Stimulated activated CD4-positive, alpha-beta T cell treated with anti-CD3 and anti-CD28 coated beads, Interleukin-12 subunit alpha, Interleukin-12 subunit beta, amount 100 ng/mL, for 24 hours (primary cell): ENCODE data around the gene SPRED3.
A peak's percentile ranks its signal among the peaks of the same experiment; 100 is the strongest.

Experiments
- DNase-seq, 2 experiments: peaks; one replicate each; pipeline ENCODE4 v3.0.0-alpha.2; 2020; ENCODE audit warnings: low read depth in 2 of 2

SPRED3 gene

GRCh38 chr19:38417544-38418506 is 29.3 kb downstream of the SPRED3 start:
- DNase-seq: peak in 1 of 2 experiments; percentile 68

GRCh38 chr19:38420935-38421334 is 32.4 kb downstream of the SPRED3 start:
- DNase-seq: no peak

DNA sequence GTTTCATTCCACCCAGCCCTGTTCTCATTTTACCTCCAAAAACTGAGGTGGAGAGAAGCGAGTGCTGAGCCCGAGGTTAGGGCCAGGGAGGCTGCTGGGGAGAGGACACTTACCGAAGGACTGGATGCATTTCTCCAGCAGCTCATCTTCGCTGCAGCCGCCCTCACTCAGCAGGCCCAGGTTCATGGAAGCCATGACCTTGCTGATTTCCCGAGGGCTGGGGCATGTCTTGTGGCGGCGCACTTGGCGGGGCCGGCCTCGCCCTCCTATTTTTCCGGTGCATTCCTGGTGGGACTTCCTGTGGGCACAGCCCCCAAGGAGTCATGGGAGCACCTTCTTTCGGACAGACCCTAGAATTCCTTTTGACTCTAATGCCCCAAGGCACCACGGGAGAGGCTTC is 33.4 kb downstream of the SPRED3 start:
- DNase-seq: no peak

DNA sequence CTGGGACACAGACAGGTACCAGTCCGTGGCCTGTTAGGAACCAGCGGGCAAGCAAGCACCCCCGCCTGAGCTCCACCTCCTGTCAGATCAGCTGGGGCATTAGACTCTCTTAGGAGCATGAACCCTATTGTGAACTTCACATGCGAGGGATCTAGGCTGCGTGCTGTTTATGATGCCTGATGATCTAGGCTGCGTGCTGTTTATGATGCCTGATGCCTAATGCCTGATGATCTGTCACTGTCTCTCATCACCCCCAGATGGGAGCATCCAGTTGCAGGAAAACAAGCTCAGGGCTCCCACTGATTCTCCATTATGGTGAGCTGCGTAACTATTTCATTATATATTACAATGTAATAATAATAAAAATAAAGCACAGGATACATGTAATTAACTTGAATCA is 33.9 kb downstream of the SPRED3 start:
- DNase-seq: no peak

DNA sequence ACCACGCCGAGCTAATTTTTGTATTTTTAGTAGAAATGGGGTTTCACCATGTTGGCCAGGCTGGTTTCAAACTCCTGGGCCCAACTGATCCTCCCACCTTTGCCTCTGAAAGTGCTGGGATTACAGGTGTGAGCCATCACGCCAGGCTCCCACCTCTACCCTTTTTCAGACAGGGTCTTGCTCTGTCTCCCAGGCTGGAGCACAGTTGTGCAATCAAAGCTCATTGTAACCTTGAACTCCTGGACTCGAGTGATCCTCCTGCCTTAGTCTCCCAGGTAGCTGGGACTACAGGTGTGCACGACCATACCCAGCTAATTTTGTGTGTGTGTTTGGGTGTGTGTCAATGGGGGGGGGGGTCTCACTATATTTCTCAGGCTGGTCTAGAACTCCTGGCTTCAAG is 35.8 kb downstream of the SPRED3 start:
- DNase-seq: no peak

- no peak for DNase-seq
These were observed 36.8 kb downstream of the SPRED3 start for GRCh38 chr19:38425222-38425809.

- peak in 1 of 2 experiments; percentile 41 for DNase-seq
These were observed 37.4 kb downstream of the SPRED3 start, which contains the start of gene RASGRP4 for GRCh38 chr19:38425810-38426466. Gene RASGRP4, minus strand, starts transcription at chr19:38426219. Its CDS starts 128 bp downstream, at chr19:38426091.

GRCh38 chr19:38427035-38427677 is 38.7 kb downstream of the SPRED3 start:
- DNase-seq: peak in 1 of 2 experiments; percentile 60

DNA sequence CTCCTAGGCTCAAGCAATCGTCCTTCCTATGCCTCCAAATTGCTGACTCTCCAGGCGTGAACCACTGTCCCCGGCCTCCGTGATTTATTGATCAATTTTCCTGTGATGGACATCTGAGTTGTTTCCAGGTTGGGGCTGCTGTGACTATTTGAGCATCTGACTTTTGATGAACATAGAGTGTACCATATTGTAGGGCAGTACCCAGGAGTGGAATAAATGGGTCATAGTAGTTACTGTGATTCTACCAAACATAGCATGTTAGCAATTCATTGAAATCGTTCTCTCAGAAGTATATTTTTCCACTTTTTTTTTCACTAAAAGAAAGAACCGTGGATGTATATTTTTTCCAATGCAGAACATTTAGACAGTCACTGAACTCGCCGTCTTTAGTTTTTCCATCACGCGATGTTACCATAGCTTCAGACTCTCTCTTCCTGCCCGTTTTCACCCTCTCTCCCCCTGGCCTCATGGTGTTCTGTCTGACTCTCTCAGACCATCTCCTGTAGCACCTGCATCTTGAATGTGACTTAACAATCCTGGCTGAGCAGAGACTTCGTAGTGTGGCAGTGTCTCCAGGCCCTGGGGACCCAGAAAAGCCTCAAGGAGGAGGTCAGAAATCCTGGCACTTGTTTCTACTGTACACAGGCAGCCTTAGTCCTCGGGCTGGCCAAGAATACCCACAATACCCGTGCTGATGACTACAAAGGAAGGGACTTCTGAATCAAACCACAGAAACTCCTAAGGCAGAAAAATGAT is 40.7 kb downstream of the SPRED3 start:
- DNase-seq: peak in 1 of 2 experiments; percentile 40

DNA sequence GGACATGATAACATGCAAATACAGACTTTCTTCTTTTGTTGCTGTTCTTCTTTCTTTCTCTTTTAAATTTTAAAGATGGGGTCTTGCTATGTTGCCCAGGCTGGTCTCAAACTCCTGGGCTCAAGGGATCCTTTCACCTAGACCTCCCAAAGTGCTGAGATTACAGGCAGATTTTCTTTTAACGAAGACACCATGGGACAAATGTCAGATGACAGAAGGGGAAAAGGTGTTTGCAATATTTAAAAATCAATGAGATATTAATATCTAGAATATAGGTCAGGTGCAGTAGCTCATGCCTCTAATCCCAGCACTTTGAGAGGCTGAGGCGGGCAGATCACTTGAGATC is 41.3 kb downstream of the SPRED3 start:
- no peak for DNase-seq

- no peak for DNase-seq
These were observed 42.4 kb downstream of the SPRED3 start for GRCh38 chr19:38430931-38431330.

DNA sequence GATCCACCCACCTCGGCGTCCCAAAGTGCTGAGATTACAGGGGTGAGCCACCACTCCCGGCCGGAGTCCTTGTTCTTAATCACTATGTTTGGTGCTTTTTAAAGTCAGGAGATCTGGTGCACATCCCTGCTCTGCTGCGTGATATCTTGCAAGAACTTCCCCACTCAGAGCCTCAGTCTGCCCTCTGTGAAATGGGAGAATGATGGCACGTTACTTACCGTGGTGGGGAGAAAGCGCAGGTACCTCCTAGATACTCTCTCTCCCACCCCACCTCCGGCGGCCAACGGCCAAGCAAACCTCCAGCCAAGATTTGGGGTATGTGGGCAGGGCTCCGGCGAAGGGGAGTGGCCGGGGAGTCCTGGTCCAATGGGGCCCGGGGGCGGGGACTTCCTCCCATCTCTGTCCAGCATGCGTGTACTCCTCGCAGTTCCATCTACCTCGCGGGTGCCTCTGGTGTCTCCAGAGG is 44.8 kb downstream of the SPRED3 start, which contains the start of gene RYR1:
RYR1 (plus strand) TSS at position 424 of the 466 bp plus-strand sequence. CDS start 139 bp downstream, outside the sequence.
- DNase-seq: peak in 1 of 2 experiments; percentile 63

GRCh38 chr19:38434549-38435051 is 46.1 kb downstream of the SPRED3 start:
- no peak for DNase-seq

- no peak for DNase-seq
These were observed 48.8 kb downstream of the SPRED3 start for GRCh38 chr19:38437295-38437694.

GRCh38 chr19:38437917-38438316 is 49.4 kb downstream of the SPRED3 start:
- DNase-seq: no peak

DNA sequence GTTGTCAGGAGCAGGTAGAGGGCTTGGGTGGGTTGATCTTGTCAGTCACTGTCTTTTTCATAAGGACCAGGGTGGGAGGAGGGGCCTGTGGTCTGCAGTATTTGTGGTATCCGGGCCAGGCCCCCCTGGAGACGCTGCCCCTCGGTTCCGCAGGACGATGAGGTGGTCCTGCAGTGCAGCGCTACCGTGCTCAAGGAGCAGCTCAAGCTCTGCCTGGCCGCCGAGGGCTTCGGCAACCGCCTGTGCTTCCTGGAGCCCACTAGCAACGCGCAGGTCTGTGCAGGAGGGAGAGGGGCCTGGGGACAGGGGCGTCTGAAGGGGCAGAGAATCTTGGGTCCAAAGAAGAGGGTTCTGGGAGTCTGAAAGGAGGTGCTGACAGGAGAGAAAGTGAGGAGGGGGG is 52.1 kb downstream of the SPRED3 start:
- no peak for DNase-seq

GRCh38 chr19:38441657-38442348 is 53.3 kb downstream of the SPRED3 start:
- DNase-seq: no peak

DNA sequence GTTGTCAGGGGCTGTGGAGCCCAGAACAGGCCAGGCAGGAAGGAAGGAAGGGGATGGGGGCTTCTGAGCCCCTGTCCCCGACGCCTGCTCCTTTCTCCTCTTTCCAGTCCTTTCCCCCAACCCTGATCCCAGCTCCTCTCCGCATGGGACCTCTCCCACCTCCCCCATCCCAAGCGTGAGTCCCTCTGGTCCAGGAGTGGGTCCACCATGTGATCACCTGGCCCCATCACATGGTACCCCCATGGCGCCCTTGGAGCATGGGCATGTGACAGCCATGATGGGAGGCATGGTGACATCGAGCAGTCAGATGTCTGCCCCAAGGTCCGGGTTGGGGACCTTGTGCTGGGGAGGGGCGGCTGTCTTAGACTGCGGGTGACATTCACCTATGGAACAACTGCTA is 54.2 kb downstream of the SPRED3 start:
- DNase-seq: no peak

- DNase-seq: no peak
These were observed 55.0 kb downstream of the SPRED3 start for GRCh38 chr19:38443458-38443999.

DNA sequence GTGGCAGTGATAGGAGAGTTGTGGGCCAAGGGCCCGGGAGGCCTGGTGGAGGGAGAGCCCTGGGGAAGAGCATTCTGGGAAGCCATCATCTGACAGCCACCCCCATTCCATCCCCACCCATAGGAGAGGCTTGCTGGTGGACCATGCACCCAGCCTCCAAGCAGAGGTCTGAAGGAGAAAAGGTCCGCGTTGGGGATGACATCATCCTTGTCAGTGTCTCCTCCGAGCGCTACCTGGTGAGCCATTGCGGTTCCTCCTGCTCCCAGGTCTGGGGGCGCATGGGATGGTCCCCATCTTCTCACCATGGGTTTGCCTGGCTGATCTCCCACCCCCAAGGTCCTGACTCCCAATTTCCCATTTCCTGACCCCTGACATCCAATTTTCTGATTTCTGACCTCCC is 55.5 kb downstream of the SPRED3 start:
- DNase-seq: no peak
